Mucosa of rectum (tissue), 2 donors: ENCODE measurements around the gene CTSH.

ENCODE experiments used
- H3K27ac ChIP-seq, 2 donors: one replicate each; pipeline ENCODE4 v1.7.0; 2013; ENCODE audit warnings: inconsistent platforms in 2 of 2, low read depth in 2 of 2, low read length in 2 of 2
- H3K27me3 ChIP-seq, 2 donors: one replicate each; pipeline ENCODE4 v1.7.0; 2013; ENCODE audit warnings: low read length in 2 of 2; ENCODE audit not compliant: control insufficient read depth in 2 of 2, insufficient read depth in 2 of 2
- H3K36me3 ChIP-seq, 2 donors: one replicate each; pipeline ENCODE4 v1.7.0; 2013; ENCODE audit warnings: low read length in 2 of 2; ENCODE audit not compliant: control insufficient read depth in 2 of 2, insufficient read depth in 2 of 2
- H3K4me1 ChIP-seq, 2 donors: one replicate each; pipeline ENCODE4 v1.7.0; 2013; ENCODE audit warnings: low read length in 2 of 2, mild to moderate bottlenecking in 1 of 2; ENCODE audit not compliant: control insufficient read depth in 2 of 2, insufficient read depth in 2 of 2
- H3K4me3 ChIP-seq, 2 donors: one replicate each; pipeline ENCODE4 v1.7.0; 2013; ENCODE audit warnings: low read length in 2 of 2
- H3K9ac ChIP-seq, 2 donors: one replicate each; pipeline ENCODE4 v1.7.0; 2013; ENCODE audit warnings: low read length in 2 of 2, low read depth in 1 of 2, mild to moderate bottlenecking in 1 of 2
- H3K9me3 ChIP-seq, 2 donors: one replicate each; pipeline ENCODE4 v1.7.0; 2013; ENCODE audit warnings: low read length in 2 of 2; ENCODE audit not compliant: control insufficient read depth in 2 of 2
- donor health status: healthy.
- donor health status: Normal muscosa, but diverticular disease.

The CTSH gene

GRCh38 chr15:78977591-78978347 is 32.9 kb upstream of the CTSH start:
- H3K9me3 ChIP-seq, result no peaks in the 10 kb centered on the region
- peaks cover 0 to 2% of the 10 kb centered on the region in 2 donors for H3K36me3 ChIP-seq
- peak overlapping the region in 1 of 2 donors; percentile 58 for H3K27ac ChIP-seq
- H3K4me3 ChIP-seq, result no peak overlapping the region
- H3K4me1 ChIP-seq, result peaks cover 6 to 13% of the 10 kb centered on the region in 2 donors
- H3K27me3 ChIP-seq, result no peaks in the 10 kb centered on the region
- H3K9ac ChIP-seq, result no peak overlapping the region

- H3K4me3 ChIP-seq, result no peak overlapping the region
- H3K36me3 ChIP-seq, result peaks cover 0 to 2% of the 10 kb centered on the region in 2 donors
- H3K9ac ChIP-seq, result no peak overlapping the region
- no peaks in the 10 kb centered on the region for H3K9me3 ChIP-seq
- H3K4me1 ChIP-seq, result peaks cover 6 to 13% of the 10 kb centered on the region in 2 donors
- H3K27me3 ChIP-seq, result no peaks in the 10 kb centered on the region
- peak overlapping the region; percentile 37 to 58 for H3K27ac ChIP-seq
Observed at GRCh38 chr15:78977091-78977571, 32.3 kb upstream of the CTSH start.

GRCh38 chr15:78976691-78977090 is 31.8 kb upstream of the CTSH start:
- H3K27ac ChIP-seq, result peak overlapping the region in 1 of 2 donors; percentile 58
- H3K9me3 ChIP-seq, result no peaks in the 10 kb centered on the region
- no peaks in the 10 kb centered on the region for H3K27me3 ChIP-seq
- H3K36me3 ChIP-seq, result peaks cover 0 to 2% of the 10 kb centered on the region in 2 donors
- H3K4me3 ChIP-seq, result no peak overlapping the region
- peaks cover 6 to 13% of the 10 kb centered on the region in 2 donors for H3K4me1 ChIP-seq
- H3K9ac ChIP-seq, result no peak overlapping the region

GRCh38 chr15:78974272-78974918 is 29.5 kb upstream of the CTSH start:
- Histone ChIP-seq H3K27me3 (no peaks in the 10 kb centered on the region), H3K27ac (no peak overlapping the region), H3K9ac (no peak overlapping the region), H3K4me3 (no peak overlapping the region), H3K36me3 (peaks cover 0 to 2% of the 10 kb centered on the region in 2 donors), H3K4me1 (peaks cover 1 to 9% of the 10 kb centered on the region in 2 donors), H3K9me3 (no peaks in the 10 kb centered on the region)

- Histone ChIP-seq H3K27ac (no peak overlapping the region), H3K27me3 (no peaks in the 10 kb centered on the region), H3K9ac (no peak overlapping the region), H3K4me3 (no peak overlapping the region), H3K36me3 (no peaks in the 10 kb centered on the region), H3K9me3 (no peaks in the 10 kb centered on the region), H3K4me1 (no peaks in the 10 kb centered on the region)
Observed at GRCh38 chr15:78969687-78970349, 25.0 kb upstream of the CTSH start.

- no peaks in the 10 kb centered on the region for H3K36me3 ChIP-seq
- no peak overlapping the region for H3K27ac ChIP-seq
- H3K9me3 ChIP-seq, result no peaks in the 10 kb centered on the region
- H3K27me3 ChIP-seq, result no peaks in the 10 kb centered on the region
- H3K4me3 ChIP-seq, result no peak overlapping the region
- no peak overlapping the region for H3K9ac ChIP-seq
- no peaks in the 10 kb centered on the region for H3K4me1 ChIP-seq
Observed at GRCh38 chr15:78968539-78969271, 23.9 kb upstream of the CTSH start.

GRCh38 chr15:78968114-78968513 is 23.3 kb upstream of the CTSH start:
- H3K27me3 ChIP-seq, result no peaks in the 10 kb centered on the region
- no peak overlapping the region for H3K9ac ChIP-seq

GRCh38 chr15:78960308-78960707 is 15.5 kb upstream of the CTSH start:
- no peak overlapping the region for H3K4me3 ChIP-seq
- no peak overlapping the region for H3K9ac ChIP-seq
- H3K4me1 ChIP-seq, result no peaks in the 10 kb centered on the region
- H3K36me3 ChIP-seq, result no peaks in the 10 kb centered on the region
- H3K27me3 ChIP-seq, result no peaks in the 10 kb centered on the region
- no peaks in the 10 kb centered on the region for H3K9me3 ChIP-seq
- H3K27ac ChIP-seq, result no peak overlapping the region

More at GRCh38 chr15:78968114-78968513, 23.3 kb upstream of the CTSH start:
- Histone ChIP-seq H3K36me3 (no peaks in the 10 kb centered on the region), H3K4me1 (no peaks in the 10 kb centered on the region), H3K4me3 (no peak overlapping the region), H3K9me3 (no peaks in the 10 kb centered on the region), H3K27ac (no peak overlapping the region)

- H3K9me3 ChIP-seq, result no peaks in the 10 kb centered on the region
- H3K4me3 ChIP-seq, result no peak overlapping the region
- H3K4me1 ChIP-seq, result no peaks in the 10 kb centered on the region
- no peaks in the 10 kb centered on the region for H3K36me3 ChIP-seq
- H3K9ac ChIP-seq, result no peak overlapping the region
- H3K27me3 ChIP-seq, result no peaks in the 10 kb centered on the region
- no peak overlapping the region for H3K27ac ChIP-seq
Observed at GRCh38 chr15:78959360-78959759, 14.5 kb upstream of the CTSH start.
